ENCODE results near the gene RCOR2. TPM values are rescaled to one million over a fixed set of nuclear protein-coding genes. Genes with fewer than 3 reads are reported as not detected.

RCOR2 gene
- total RNA-seq, 2 donors from 2014 or later, result 0.09 to 0.99 TPM

Other genes with a start within 250 kb of the RCOR2 start
- 10 to 100 TPM; 14.5 to 26.9 TPM for gene ATL3, start 245.8 kb downstream of the RCOR2 start, total RNA-seq
- 10 to 100 TPM; 48.9 to 67.7 TPM for gene RTN3, start 235.7 kb downstream of the RCOR2 start, total RNA-seq
- 1 to 10 TPM in 1 of 2 donors, under 1 TPM in 1; 0.16 to 2.2 TPM for gene ZFTA, start 148.4 kb downstream of the RCOR2 start, total RNA-seq
- gene SPINDOC, start 103.7 kb downstream of the RCOR2 start, total RNA-seq, result 10 to 100 TPM; 30.8 to 39.0 TPM
- gene MARK2, start 78.1 kb downstream of the RCOR2 start, total RNA-seq, result 10 to 100 TPM; 26.6 to 30.6 TPM
- gene NAA40, start 21.8 kb upstream of the RCOR2 start, total RNA-seq, result 10 to 100 TPM; 23.5 to 25.4 TPM
- 100 to 1,000 TPM; 498 to 568 TPM for gene COX8A, start 57.5 kb upstream of the RCOR2 start, total RNA-seq
- 10 to 100 TPM; 60.0 to 86.4 TPM for gene OTUB1, start 69.3 kb upstream of the RCOR2 start, total RNA-seq
- gene FLRT1, start 118.8 kb upstream of the RCOR2 start, total RNA-seq, result not detected
- gene MACROD1, start 248.9 kb upstream of the RCOR2 start, total RNA-seq, result 10 to 100 TPM; 11.0 to 25.3 TPM